NCI-H446 (cell line): ENCODE measurements around the gene ZNF628.
"Not testable (repeated sequence)": the region's sequence is repeated elsewhere in the genome, so short reads cannot be mapped to it uniquely, and the experiment has no call there.

Experiments used
- DNase-seq, 2 experiments: peaks; one replicate each; lab custom pipeline; 2025; lab: John Stamatoyannopoulos, UW

ZNF628 gene

GRCh38 chr19:55484593-55485438 lies 8.4 kb downstream of the ZNF628 start, which contains the start of gene NAT14:
Gene NAT14, plus strand, starts transcription at chr19:55485188. Its CDS starts 521 bp downstream, at chr19:55485709.
- DNase-seq: peak; percentile 35 to 80

GRCh38 chr19:55485439-55486011 lies 9.1 kb downstream of the ZNF628 start:
- DNase-seq: no peak

- DNase-seq: no peak
These were observed 9.9 kb downstream of the ZNF628 start for GRCh38 chr19:55486043-55486970.

- peak; percentile 54 to 75 for DNase-seq
These were observed 10.8 kb downstream of the ZNF628 start for GRCh38 chr19:55486971-55487923.

GRCh38 chr19:55487924-55488687 lies 11.7 kb downstream of the ZNF628 start, which contains the start of gene SSC5D:
Gene SSC5D, plus strand, starts transcription at chr19:55488436. Its CDS starts 154 bp downstream, at chr19:55488590.
- DNase-seq: no peak

- DNase-seq: no peak
These were observed 12.7 kb downstream of the ZNF628 start for GRCh38 chr19:55488986-55489710.

GRCh38 chr19:55489711-55490477 lies 13.5 kb downstream of the ZNF628 start:
- DNase-seq: no peak

GRCh38 chr19:55490478-55491432 lies 14.3 kb downstream of the ZNF628 start:
- no peak for DNase-seq

- DNase-seq: no peak
These were observed 15.3 kb downstream of the ZNF628 start for GRCh38 chr19:55491546-55492360.

GRCh38 chr19:55492362-55492944 lies 16.0 kb downstream of the ZNF628 start:
- DNase-seq: no peak

- no peak for DNase-seq
These were observed 16.7 kb downstream of the ZNF628 start for GRCh38 chr19:55493052-55493644.

GRCh38 chr19:55493645-55494171 lies 17.3 kb downstream of the ZNF628 start:
- no peak for DNase-seq

- DNase-seq: no peak
These were observed 17.9 kb downstream of the ZNF628 start for GRCh38 chr19:55494172-55494761.

- no peak for DNase-seq
These were observed 19.4 kb downstream of the ZNF628 start for GRCh38 chr19:55495646-55496349.

- not testable (repeated sequence) for DNase-seq
These were observed 20.4 kb downstream of the ZNF628 start for GRCh38 chr19:55496820-55497219.
